ENCODE data around the gene TARM1.

GRCh38 chr19:54125713-54126112 lies 44.5 kb upstream of the TARM1 start:
- no peak for TF ChIP-seq EZH2 (optimal IDR thresholded peaks at IDR 0.05; ENCODE audit: low read depth, low read length)
- no peak for TF ChIP-seq CTCF (IDR thresholded peaks at IDR 0.05; ENCODE audit: low read length)
- TF ChIP-seq EZH2phosphoT487 (IDR thresholded peaks at IDR 0.05; ENCODE audit: low read length) = no peak

Data from MM.1S (cell line).